Measurements from ENCODE around the gene HNF1A. TPM values are rescaled to one million over a fixed set of nuclear protein-coding genes. Genes with fewer than 3 reads are reported as not detected.

The HNF1A gene
- total and polyA plus RNA-seq, 9 of the 15 experiments (the other 6 are each of a cell fraction or from before 2014, with no cell fraction given), result not detected

DNA sequence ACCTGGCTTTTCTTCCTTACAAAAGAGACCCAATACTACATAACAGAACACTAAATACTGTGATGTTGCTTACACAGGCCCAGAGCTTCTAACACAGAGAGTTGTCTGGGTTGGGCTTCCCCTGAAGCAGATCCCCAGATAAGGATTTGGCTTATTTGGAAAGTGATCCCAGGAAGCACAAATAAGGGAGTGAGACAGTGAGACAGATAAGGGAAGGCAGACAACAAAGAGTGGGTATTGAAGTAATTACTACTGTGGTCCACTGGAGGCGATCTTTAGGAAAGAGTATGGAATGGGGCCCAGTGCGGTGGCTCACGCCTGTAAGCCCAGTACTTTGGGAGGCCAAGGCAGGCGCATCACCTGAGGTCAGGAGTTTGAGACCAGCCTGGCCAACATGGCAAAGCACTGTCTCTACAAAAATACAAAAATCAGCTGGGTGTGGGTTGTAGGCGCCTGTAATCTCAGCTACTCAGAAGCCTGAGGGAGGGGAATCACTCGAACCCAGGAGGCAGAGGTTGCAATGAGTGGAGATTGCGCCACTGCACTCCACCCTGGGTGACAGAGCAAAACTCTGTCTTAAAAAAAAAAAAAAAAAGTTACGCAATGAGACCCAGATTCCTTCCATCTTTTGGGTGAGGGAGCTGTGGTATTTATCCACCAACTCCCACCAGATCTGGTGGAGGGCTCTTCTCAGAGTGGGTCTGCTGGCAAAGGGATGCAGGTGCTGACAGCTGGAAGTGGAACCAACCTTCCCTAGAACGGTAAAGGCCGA lies 48.1 kb downstream of the HNF1A start (continued):
- TF ChIP-seq RAD21 (CRISPR knock-in tag; conservative IDR thresholded peaks at IDR 0.05 in 1 of 2, IDR thresholded peaks at IDR 0.05 in 1 of 2) (peak; percentile 13 to 14; a peak in 2 of 4 replicates), ZFPM2 (CRISPR knock-in tag; IDR thresholded peaks at IDR 0.05) (no peak), CBX8 (IDR thresholded peaks at IDR 0.05; ENCODE audit: borderline replicate concordance, extremely low read depth, low read depth, low read length, poor library complexity, severe bottlenecking) (no peak), IRF2 (CRISPR knock-in tag; IDR thresholded peaks at IDR 0.05) (no peak), ARID1B (IDR thresholded peaks at IDR 0.05) (peak; percentile 48), TEAD1 (CRISPR knock-in tag; IDR thresholded peaks at IDR 0.05) (no peak), NR2C2 (CRISPR knock-in tag; IDR thresholded peaks at IDR 0.05) (no peak), NR2C2 (tag; IDR thresholded peaks at IDR 0.05) (no peak), GATA2 (CRISPR knock-in tag; IDR thresholded peaks at IDR 0.05) (no peak), FOSL1 (tag; conservative IDR thresholded peaks at IDR 0.05) (no peak), L3MBTL2 (IDR thresholded peaks at IDR 0.05) (no peak), TRIM24 (IDR thresholded peaks at IDR 0.05) (peak; percentile 54 to 67), ZNF23 (CRISPR knock-in tag; IDR thresholded peaks at IDR 0.05) (no peak), ZNF263 (CRISPR knock-in tag; IDR thresholded peaks at IDR 0.05; ENCODE audit: borderline replicate concordance) (no peak), ZNF311 (CRISPR knock-in tag; IDR thresholded peaks at IDR 0.05) (no peak), NONO (IDR thresholded peaks at IDR 0.05; ENCODE audit: low read depth in 2 of 2, low read length in 1 of 2) (no peak), HIVEP1 (CRISPR knock-in tag; IDR thresholded peaks at IDR 0.05) (no peak), RBM14 (IDR thresholded peaks at IDR 0.05; ENCODE audit: borderline replicate concordance, insufficient read depth, low read depth, low read length) (no peak)
- TF ChIP-seq, protein P1, sequence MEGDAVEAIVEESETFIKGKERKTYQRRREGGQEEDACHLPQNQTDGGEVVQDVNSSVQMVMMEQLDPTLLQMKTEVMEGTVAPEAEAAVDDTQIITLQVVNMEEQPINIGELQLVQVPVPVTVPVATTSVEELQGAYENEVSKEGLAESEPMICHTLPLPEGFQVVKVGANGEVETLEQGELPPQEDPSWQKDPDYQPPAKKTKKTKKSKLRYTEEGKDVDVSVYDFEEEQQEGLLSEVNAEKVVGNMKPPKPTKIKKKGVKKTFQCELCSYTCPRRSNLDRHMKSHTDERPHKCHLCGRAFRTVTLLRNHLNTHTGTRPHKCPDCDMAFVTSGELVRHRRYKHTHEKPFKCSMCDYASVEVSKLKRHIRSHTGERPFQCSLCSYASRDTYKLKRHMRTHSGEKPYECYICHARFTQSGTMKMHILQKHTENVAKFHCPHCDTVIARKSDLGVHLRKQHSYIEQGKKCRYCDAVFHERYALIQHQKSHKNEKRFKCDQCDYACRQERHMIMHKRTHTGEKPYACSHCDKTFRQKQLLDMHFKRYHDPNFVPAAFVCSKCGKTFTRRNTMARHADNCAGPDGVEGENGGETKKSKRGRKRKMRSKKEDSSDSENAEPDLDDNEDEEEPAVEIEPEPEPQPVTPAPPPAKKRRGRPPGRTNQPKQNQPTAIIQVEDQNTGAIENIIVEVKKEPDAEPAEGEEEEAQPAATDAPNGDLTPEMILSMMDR (IDR thresholded peaks at IDR 0.05 in 2 of 3, conservative IDR thresholded peaks at IDR 0.05 in 1 of 3; ENCODE audit: insufficient read depth in 2 of 3, low read depth in 1 of 3, low read length in 3 of 3), result peak; percentile 35 to 60 (median 47)
- TF ChIP-seq, protein P2, sequence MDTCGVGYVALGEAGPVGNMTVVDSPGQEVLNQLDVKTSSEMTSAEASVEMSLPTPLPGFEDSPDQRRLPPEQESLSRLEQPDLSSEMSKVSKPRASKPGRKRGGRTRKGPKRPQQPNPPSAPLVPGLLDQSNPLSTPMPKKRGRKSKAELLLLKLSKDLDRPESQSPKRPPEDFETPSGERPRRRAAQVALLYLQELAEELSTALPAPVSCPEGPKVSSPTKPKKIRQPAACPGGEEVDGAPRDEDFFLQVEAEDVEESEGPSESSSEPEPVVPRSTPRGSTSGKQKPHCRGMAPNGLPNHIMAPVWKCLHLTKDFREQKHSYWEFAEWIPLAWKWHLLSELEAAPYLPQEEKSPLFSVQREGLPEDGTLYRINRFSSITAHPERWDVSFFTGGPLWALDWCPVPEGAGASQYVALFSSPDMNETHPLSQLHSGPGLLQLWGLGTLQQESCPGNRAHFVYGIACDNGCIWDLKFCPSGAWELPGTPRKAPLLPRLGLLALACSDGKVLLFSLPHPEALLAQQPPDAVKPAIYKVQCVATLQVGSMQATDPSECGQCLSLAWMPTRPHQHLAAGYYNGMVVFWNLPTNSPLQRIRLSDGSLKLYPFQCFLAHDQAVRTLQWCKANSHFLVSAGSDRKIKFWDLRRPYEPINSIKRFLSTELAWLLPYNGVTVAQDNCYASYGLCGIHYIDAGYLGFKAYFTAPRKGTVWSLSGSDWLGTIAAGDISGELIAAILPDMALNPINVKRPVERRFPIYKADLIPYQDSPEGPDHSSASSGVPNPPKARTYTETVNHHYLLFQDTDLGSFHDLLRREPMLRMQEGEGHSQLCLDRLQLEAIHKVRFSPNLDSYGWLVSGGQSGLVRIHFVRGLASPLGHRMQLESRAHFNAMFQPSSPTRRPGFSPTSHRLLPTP (IDR thresholded peaks at IDR 0.05; ENCODE audit: borderline replicate concordance, extremely low read depth, insufficient read length), result no peak

Data from K562 (cell line).